Left lung (tissue), 10 donors: Measurements from ENCODE around the gene RARA. TPM values are rescaled to one million over a fixed set of nuclear protein-coding genes. Genes with fewer than 3 reads are reported as not detected.
A peak's percentile ranks its signal among the peaks of the same experiment; 100 is the strongest.

ENCODE experiments used
- ATAC-seq: fragments of 200-7000 bp; cut with Tn5 transposase; one replicate; pipeline ENCODE4 v1.9.1; 2020; ENCODE audit warnings: moderate library complexity
- DNase-seq, 4 donors: peaks; one replicate each; pipeline ENCODE4 v3.0.0-alpha.2; 2013 to 2020
- H3K27ac ChIP-seq, 2 donors: fragments of 200-600 bp; sonication (generic) in 1 of 2; one replicate each; pipeline versions ENCODE4 v1.5.0 to v1.8.0; 2020 to 2021
- H3K27me3 ChIP-seq, 2 donors: fragments of 200-600 bp; sonication (generic) in 1 of 2; one replicate each; pipeline versions ENCODE4 v1.5.0 to v1.8.0; 2020 to 2021
- H3K36me3 ChIP-seq, 2 donors: fragments of 200-600 bp; sonication (generic) in 1 of 2; one replicate each; pipeline versions ENCODE4 v1.5.0 to v1.8.0; 2020 to 2021
- H3K4me1 ChIP-seq, 2 donors: fragments of 200-600 bp; one replicate each; pipeline ENCODE4 v1.8.0; 2021
- H3K4me3 ChIP-seq, 2 donors: fragments of 200-600 bp; sonication (generic) in 1 of 2; one replicate each; pipeline versions ENCODE4 v1.5.0 to v1.8.0; 2020 to 2021; ENCODE audit warnings: mild to moderate bottlenecking in 1 of 2
- H3K9me3 ChIP-seq, 2 donors: fragments of 200-600 bp; sonication (generic) in 1 of 2; one replicate each; pipeline versions ENCODE4 v1.5.0 to v1.8.0; 2020 to 2021
- intact Hi-C, 2 donors: fragments of 100-400 bp; cut with DNase I; formaldehyde crosslinking; loops; one replicate each; pipeline versions ENCODE4 v1.11.2 to v1.14.2; 2022
- polyA plus RNA-seq, 6 donors: library from polyadenylated mRNA; unstranded; fragments of 120-200 nt; gene quantifications; one replicate each; pipeline ENCODE4 v1.2.1, GENCODE V29; 2013; ENCODE audit not compliant: insufficient read length in 6 of 6
- total RNA-seq, 2 donors: library from RNA; stranded (reverse); fragmentation: NEBNext Ultra II Directional; extraction: Animal tissue kit (Norgen Biotek cat#: 25700); gene quantifications; one replicate each; pipeline ENCODE4 v1.2.1, GENCODE V29; 2021
- TF ChIP-seq, protein P1 (sequence below), 2 donors: fragments of 200-600 bp; sonication (generic) in 1 of 2; IDR thresholded peaks; one replicate each; pipeline versions ENCODE4 v1.5.0 to v1.8.0; 2021; ENCODE audit warnings: antibody characterized with exemption in 2 of 2
- donor health status: DM: no; HTN: yes; CAD: no.
- donor health status: DM: no; HTN: no; CAD: no.

RARA gene
- total and polyA plus RNA-seq, 8 donors = 45.5 to 62.6 (median 53.1) TPM

DNA sequence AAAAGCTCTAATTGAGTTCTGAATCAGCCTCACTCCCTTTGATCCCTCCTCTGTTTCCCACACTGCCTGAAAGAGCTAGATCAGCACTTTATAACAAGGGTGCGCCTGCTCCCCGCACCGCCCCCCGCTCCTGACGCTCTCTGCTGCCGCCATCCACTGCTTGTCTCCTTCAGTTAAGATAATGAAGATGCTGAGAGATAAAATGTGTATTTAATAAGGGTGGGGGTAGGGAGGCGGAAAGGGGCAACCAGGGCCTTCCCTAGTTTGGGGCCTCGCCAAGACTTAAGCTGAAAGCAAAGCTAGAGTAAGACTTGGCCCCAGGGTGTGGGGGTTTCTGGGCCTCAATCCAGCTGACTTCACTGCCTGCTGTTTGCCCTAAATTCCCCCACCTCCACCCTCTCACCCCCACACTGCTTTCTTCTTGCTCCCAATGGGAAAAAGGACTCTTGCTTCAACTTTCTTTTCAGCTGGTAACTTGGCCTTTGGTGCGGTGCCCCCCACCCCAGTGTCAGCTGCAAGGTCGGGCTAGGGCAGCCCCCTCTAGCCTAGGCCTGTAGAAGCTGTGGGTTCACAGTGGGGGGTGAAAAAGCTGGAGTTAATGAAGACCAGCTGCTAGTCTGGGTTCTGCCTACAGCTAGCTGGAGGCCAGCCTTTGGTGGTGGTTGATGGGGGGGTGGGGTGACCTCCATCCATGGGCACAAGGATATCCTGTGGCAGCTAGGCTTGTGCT lies 1.8 kb upstream of the RARA start:
- no peaks in the 10 kb centered on the region for H3K36me3 ChIP-seq
- H3K27me3 ChIP-seq = no peaks in the 10 kb centered on the region
- DNase-seq (peak in 2 of 4 donors; percentile 86 to 92), ATAC-seq (peak; percentile 2)
- H3K9me3 ChIP-seq = no peaks in the 10 kb centered on the region
- intact Hi-C loops = loop anchor here (5.0 to 10.0 kb wide), 2 partner anchors 45 to 48 kb away; no protein-coding TSS in a partner anchor
- peaks cover 70 to 80% of the 10 kb centered on the region in 2 donors for H3K4me1 ChIP-seq
- peak overlapping the region; percentile 76 to 80 for H3K27ac ChIP-seq
- TF ChIP-seq, protein P1, sequence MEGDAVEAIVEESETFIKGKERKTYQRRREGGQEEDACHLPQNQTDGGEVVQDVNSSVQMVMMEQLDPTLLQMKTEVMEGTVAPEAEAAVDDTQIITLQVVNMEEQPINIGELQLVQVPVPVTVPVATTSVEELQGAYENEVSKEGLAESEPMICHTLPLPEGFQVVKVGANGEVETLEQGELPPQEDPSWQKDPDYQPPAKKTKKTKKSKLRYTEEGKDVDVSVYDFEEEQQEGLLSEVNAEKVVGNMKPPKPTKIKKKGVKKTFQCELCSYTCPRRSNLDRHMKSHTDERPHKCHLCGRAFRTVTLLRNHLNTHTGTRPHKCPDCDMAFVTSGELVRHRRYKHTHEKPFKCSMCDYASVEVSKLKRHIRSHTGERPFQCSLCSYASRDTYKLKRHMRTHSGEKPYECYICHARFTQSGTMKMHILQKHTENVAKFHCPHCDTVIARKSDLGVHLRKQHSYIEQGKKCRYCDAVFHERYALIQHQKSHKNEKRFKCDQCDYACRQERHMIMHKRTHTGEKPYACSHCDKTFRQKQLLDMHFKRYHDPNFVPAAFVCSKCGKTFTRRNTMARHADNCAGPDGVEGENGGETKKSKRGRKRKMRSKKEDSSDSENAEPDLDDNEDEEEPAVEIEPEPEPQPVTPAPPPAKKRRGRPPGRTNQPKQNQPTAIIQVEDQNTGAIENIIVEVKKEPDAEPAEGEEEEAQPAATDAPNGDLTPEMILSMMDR (IDR thresholded peaks at IDR 0.05) = no peak
- H3K4me3 ChIP-seq = no peak overlapping the region

- intact Hi-C loops = loop anchor here (5.0 to 10.0 kb wide), 2 partner anchors 45 to 47 kb away; no protein-coding TSS in a partner anchor
- peaks cover 77 to 85% of the 10 kb centered on the region in 2 donors for H3K4me1 ChIP-seq
Measured at GRCh38 chr17:40307740-40308239, 1.2 kb upstream of the RARA start.

GRCh38 chr17:40309949-40310510 lies 1.1 kb downstream of the RARA start:
- Histone ChIP-seq H3K27me3 (no peaks in the 10 kb centered on the region), H3K4me3 (peak overlapping the region in 1 of 2 donors; percentile 45), H3K27ac (peak overlapping the region; percentile 65 to 71), H3K9me3 (no peaks in the 10 kb centered on the region), H3K36me3 (no peaks in the 10 kb centered on the region), H3K4me1 (peaks cover 79 to 91% of the 10 kb centered on the region in 2 donors)
- intact Hi-C loops = loop anchor here (5.0 to 10.0 kb wide), 2 partner anchors 42 to 45 kb away; no protein-coding TSS in a partner anchor
- peak in 2 of 4 donors; percentile 31 to 38 for DNase-seq
- peak; percentile 38 for ATAC-seq
- TF ChIP-seq, protein P1 (IDR thresholded peaks at IDR 0.05) = no peak

More at GRCh38 chr17:40307740-40308239, 1.2 kb upstream of the RARA start:
- no peak overlapping the region for H3K4me3 ChIP-seq
- peak overlapping the region; percentile 76 to 80 for H3K27ac ChIP-seq
- H3K27me3 ChIP-seq = no peaks in the 10 kb centered on the region
- no peaks in the 10 kb centered on the region for H3K36me3 ChIP-seq
- TF ChIP-seq, protein P1 (IDR thresholded peaks at IDR 0.05) = no peak
- ATAC-seq = peak; percentile 7
- DNase-seq = peak in 1 of 4 donors; percentile 59
- no peaks in the 10 kb centered on the region for H3K9me3 ChIP-seq

- ATAC-seq = no peak
- H3K36me3 ChIP-seq = no peaks in the 10 kb centered on the region
- no peak overlapping the region for H3K4me3 ChIP-seq
- no peaks in the 10 kb centered on the region for H3K27me3 ChIP-seq
- H3K4me1 ChIP-seq = peaks cover 83 to 99% of the 10 kb centered on the region in 2 donors
- DNase-seq = no peak
- H3K27ac ChIP-seq = peak overlapping the region; percentile 56 to 100
- TF ChIP-seq, protein P1 (IDR thresholded peaks at IDR 0.05) = no peak
- H3K9me3 ChIP-seq = no peaks in the 10 kb centered on the region
- intact Hi-C loops = no loop called here
Measured at GRCh38 chr17:40310882-40311391, 2.0 kb downstream of the RARA start.

DNA sequence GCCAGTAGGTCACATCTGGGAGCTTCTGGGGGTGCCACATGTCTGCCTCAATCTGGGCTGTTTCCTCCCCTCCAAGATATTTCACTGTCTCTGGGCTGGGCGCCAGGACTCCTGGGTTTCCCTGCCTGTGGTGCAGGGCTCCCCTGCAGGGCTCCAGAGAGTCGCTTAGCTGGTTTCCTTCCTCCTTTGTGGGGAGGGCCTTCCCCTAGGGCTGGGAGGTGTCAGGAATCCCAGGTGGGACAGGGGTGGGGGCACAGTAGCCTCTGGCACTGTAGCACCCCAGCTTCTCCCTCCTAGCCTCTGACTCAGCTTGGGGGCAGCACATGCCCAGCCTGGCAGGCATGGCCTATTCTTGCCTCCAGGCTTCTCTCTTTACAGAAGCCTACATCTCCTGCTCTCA lies 2.6 kb downstream of the RARA start:
- Histone ChIP-seq H3K27ac (peak overlapping the region; percentile 56 to 100), H3K4me1 (peaks cover 87 to 99% of the 10 kb centered on the region in 2 donors), H3K4me3 (no peak overlapping the region), H3K36me3 (no peaks in the 10 kb centered on the region), H3K27me3 (no peaks in the 10 kb centered on the region), H3K9me3 (no peaks in the 10 kb centered on the region)
- DNase-seq (peak in 2 of 4 donors; percentile 74 to 85), ATAC-seq (peak; percentile 10)
- TF ChIP-seq, protein P1 (IDR thresholded peaks at IDR 0.05) = no peak
- intact Hi-C loops = no loop called here
